Stimulated activated CD4-positive, alpha-beta T cell treated with anti-CD3 and anti-CD28 coated beads, Interleukin-4, amount 100 ng/mL, for 24 hours (primary cell): ENCODE data around the gene MAOB.

Experiments used
- DNase-seq: peaks from one replicate; pipeline ENCODE4 v3.0.0-alpha.2; 2020

MAOB gene

GRCh38 chrX:43860646-43861370 lies 21.4 kb downstream of the MAOB start:
- DNase-seq = no peak

- DNase-seq = no peak
Measured at GRCh38 chrX:43853225-43853828, 28.9 kb downstream of the MAOB start.

- no peak for DNase-seq
Measured at GRCh38 chrX:43850629-43851028, 31.6 kb downstream of the MAOB start.

DNA sequence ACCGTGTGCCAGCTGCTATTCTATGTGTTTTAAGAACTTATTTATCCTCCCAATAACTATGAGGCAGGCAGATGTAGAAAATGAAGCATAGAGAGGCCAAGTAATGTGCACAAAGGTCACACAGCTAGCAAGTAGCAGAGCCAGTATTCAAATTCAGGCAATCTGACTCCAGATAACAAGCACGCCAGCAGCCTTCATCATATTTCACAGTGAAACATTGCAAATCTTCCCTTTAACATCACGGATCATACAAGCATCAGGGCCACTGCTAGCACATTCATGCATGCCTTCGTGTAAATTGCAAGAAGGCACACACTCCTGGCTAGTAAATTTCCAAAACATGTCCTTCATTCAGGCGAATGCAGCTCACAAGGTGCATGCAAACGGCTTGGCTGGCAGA lies 33.1 kb downstream of the MAOB start:
- no peak for DNase-seq

GRCh38 chrX:43847352-43847751 lies 34.9 kb downstream of the MAOB start:
- no peak for DNase-seq

GRCh38 chrX:43846558-43846957 lies 35.7 kb downstream of the MAOB start:
- DNase-seq = no peak

DNA sequence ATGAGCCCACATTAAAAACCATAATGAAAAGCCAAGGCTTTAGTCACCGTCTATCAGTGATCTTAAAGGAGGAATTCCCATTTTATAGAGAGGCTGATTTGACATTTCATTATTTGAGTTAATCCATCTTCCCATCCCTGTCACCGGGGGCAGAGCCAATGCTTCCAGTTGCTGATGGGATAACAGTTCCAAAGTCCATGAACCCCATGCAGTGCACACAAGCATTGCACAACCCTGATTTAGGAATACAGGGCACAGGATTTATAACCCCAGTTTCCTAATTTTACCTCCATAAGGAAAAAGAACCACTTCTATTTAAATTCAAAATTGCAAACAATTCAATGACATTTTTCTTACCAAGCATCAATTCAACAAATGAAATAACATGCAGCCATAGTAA lies 36.5 kb downstream of the MAOB start:
- DNase-seq = no peak

DNA sequence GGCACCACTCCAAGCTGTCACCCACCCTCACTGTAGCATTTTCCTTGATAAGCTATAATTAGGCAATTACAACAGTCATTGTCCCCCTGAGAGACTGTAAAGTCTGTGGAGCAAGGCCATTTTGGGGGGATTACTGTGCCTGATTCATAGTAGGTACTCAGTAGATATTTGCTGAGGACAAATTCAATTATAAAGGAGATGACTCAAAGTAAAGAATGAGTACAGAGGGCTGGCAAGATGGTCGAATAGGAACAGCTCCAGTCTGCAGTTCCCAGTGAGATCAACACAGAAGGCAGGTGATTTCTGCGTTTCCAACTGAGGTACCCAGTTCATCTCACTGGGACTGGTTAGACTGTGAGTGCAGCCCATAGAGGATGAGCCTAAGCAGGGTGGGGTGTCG lies 42.0 kb downstream of the MAOB start:
- no peak for DNase-seq

DNA sequence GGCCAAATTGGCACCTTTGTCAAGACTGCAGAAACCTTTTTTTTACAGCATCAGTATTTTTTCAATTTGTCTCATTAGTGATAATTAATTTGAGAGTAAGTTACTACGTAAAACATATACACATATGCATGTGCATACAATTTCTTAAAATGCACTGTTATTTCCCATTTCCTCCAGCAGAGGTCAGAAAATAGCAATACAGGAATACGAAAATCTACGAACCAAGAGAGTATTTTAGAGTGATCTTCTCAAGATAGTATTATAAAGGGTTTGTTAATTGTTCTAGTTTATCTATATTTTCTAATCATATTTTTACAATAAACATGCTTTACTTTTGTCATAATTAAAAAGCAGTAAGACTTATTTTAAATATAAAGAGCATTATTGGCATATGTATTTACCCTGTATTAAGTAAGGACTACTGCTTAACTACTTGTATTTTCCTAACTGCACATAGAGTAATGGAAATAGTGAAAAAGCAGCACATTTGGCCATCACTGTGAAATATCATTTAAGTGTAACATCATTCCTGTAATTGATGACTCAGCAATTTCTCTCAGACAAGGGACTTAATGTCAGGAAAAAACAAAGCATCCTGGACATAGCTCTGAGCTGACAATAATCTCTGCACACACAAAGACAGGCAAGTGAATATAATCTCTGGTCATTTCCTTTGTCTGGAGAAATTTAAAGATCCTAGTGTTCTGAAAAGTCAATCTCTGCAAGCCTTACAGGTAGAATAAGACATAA lies 45.6 kb downstream of the MAOB start:
- DNase-seq = no peak

GRCh38 chrX:43835559-43835958 lies 46.7 kb downstream of the MAOB start:
- no peak for DNase-seq

DNA sequence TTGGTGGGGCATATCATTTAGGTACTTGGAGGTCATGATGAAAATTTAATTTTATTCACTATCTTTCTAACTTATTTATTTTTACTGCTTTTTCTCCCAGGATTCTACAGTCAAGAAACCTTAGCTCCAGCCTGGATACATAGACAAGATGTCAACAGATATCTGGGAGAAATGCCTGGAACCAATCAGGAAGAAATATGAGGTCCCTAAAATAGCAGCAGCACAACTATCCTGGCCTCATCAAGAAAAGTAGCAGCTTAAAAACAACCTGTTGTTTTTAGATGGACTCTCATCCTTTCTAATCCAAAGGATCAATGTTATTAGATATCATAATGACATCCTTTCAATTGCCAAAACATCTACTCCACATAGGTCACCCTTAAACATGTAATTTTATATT lies 54.5 kb downstream of the MAOB start:
- DNase-seq = no peak

DNA sequence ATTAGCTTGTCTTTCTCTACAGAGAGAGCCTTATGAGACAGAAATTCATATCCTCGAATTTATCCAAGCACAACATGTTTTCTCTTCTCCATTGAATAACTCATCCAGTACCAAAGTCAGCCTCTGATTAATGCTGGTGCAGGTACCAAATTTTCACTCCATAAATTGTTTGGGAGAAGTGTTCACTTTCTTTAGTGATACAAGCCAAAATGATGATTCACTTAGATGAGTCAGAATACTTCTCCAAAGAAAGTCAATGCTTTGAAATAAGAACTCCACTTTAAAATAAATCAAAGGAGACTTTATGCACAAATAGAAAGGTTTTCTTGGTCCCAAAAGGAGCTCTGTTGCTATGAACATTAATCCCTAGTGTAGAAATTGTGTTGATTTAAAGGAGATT lies 60.2 kb downstream of the MAOB start:
- DNase-seq = no peak

DNA sequence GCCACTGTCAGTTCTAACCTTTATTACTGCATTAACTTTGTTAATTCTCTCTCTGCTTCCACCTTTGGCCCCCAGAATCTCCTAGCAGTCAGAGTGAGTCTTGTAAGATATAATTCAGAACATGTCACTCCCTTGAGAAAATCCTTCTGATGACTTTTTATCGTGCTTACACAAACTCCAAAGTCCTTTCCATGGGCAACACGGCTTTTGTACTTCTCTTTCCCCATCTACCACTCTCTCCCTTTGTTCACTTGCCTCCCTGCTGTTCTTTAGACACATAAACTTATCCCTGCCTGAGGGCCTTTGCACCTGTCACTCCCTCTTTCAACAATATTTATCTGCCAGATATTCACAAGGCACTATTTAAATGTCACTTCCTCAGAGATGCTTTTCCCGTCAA lies 64.8 kb downstream of the MAOB start:
- DNase-seq = no peak

DNA sequence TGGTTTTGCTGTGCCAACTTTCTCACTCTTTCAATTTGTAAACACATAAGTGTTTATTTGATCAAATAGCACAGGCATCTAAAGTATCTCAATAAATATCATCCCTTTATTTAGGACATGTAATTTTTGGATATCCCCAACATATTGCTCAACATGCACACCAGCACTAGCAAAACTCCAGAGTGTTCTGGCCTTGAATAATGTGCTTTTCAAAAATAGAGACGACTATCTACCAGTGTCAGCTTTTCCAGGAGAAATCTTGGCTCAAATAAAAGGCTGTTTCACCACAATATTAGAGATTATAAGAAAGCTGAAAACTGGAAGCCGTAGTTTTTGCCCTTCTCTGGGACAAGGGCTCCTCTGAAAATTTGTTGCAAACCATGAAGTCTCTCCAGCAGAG lies 67.0 kb downstream of the MAOB start:
- no peak for DNase-seq

DNA sequence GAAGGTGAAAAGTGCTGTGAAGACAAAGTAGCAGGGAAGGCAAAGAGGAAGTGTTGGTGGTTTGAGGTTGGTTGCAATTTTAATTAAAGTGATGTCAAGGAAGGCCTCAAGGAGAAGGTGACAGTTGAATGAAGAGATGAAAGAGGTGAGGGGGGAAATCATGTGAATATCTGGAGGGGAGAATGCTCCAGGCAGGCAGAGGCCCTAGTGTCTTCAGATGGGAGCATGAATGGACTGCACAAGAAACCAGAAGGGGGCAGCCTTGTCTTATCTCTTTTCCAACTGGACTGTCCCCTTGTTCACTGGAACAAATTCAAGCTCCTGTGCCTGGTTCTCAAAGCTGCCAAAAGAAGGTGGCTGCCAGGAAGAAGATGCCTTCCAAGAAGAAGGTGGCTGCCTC lies 68.4 kb downstream of the MAOB start:
- DNase-seq = peak; percentile 3

GRCh38 chrX:43813319-43813718 lies 68.9 kb downstream of the MAOB start:
- no peak for DNase-seq

GRCh38 chrX:43809463-43809862 lies 72.8 kb downstream of the MAOB start:
- no peak for DNase-seq

DNA sequence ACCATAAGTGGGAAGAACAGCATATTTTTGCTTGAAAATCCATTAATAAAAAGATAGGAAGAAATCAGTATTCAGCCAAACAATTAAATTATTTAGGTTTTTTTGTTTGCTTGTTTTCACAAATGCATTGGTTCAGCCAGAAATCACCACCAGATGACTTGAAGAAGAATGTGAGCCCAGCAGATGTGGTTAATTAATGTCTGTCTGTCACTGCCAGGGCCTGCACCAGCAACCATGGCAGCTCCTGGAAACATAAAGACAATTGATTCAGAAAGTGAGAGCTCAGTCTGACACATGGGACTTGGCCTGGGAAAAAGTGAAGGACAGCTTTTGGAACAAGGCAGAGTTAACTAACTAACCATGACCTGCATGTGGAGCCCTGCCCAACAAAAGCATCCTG lies 74.0 kb downstream of the MAOB start:
- no peak for DNase-seq

DNA sequence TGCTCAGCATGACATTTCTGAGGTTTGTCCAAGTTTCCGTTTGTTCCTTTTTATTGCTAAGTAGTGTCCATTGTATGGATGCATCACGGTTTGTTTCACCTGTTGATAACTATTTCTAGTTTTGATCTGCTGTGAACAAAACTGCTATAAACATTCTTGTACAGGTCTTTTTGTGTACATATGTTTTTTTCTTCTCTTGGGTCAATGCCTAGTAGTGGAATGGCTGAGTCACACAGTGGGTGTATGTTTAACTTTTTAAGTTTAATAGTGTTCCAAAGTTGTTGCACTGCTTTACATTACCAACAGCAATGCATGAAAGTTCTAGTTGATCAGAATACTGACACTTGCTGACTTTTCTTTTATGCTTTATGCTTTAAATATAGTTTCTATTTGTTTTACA lies 76.7 kb downstream of the MAOB start:
- no peak for DNase-seq

GRCh38 chrX:43804021-43804420 lies 78.2 kb downstream of the MAOB start:
- no peak for DNase-seq

DNA sequence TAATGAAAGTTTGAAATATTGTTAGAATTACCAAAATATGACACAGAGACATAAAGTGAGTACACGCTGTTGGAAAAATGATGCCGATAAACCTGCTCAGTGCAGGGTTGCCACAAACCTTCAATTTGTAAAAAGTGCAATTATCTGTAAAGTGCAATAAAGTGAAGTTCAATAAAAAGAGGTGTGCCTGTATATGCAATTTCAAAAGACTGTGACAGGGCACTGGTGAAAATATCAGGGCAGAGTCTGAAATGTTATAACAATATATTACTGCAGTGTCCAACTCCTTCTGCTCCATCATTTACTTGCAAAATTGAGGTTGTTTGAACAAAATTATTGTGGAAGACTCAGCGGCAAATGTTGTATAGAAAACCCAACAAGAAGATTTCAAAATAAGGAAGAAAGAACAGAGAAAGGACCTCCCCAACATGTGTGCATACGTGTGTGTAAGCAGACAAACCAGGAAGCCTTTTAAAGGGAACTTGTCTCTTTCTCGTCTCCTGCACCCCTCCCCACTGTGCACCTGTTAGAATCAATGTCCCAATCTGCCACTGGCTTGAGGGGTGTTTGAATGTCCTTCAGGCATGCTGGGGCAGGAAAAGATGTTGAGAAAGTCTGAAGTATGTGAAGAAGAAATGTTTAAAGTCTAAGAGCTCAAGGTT lies 96.2 kb downstream of the MAOB start:
- DNase-seq = no peak

GRCh38 chrX:43758044-43758443 lies 124.2 kb downstream of the MAOB start:
- DNase-seq = no peak

GRCh38 chrX:43756076-43756475 lies 126.2 kb downstream of the MAOB start:
- DNase-seq = no peak

DNA sequence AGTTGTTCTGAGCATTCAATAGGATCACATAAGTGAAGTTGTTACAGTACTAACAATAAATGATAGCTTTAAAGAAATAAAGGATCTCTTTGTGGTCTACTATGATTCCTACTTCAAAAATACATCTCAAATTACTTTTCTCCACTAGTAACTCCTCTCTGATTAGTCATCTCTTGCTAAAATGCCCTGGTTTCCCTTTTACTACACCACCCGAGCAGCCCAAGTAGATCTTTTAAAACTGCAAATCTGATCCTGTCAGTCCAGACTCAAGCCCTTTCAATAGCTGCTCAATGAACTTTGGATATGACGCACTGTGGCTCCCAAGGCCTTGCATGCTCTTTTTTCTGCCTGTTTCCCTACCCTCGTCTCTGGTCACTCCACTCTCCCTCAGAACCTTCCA lies 128.6 kb downstream of the MAOB start:
- DNase-seq = no peak
